Measurements from ENCODE around the gene APOA5. TPM values are rescaled to one million over a fixed set of nuclear protein-coding genes. Genes with fewer than 3 reads are reported as not detected.

APOA5 gene
- total RNA-seq, 1 experiment from 2014 or later: 0.11 TPM

DNA sequence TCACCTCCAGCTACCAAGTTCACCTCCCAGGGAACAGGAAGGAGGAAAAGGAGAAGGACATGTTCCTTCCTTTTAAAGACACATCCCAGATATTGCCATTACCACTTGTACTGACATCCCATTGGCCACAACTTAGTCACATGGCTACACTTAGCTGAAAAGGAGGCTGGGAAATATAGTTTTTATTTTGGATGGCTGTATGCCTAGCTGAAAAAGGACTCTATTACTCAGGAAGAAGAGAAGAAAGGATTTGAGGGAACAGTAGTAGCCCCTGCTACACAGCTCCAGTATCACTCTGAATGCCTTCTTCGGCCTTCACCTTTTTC is 2.1 kb upstream of the APOA5 start:
- H3K4me3 Mint-ChIP-seq: no peak overlapping the region
- no peak overlapping the region for H2BK120ac ChIP-seq (ENCODE audit: low read depth, low read length, poor library complexity, severe bottlenecking)
- no peaks in the 10 kb centered on the region for H4K20me1 ChIP-seq (ENCODE audit: control insufficient read depth, insufficient read depth, insufficient read length)
- H2BK20ac ChIP-seq (ENCODE audit: low read depth, low read length, poor library complexity, severe bottlenecking): no peak overlapping the region
- no peaks in the 10 kb centered on the region for H3K9me3 Mint-ChIP-seq
- no peaks in the 10 kb centered on the region for H3K23me2 ChIP-seq (ENCODE audit: insufficient read length, low read depth, low read length, poor library complexity, severe bottlenecking)
- no peak overlapping the region for H3K18ac ChIP-seq (ENCODE audit: insufficient read length, low read depth, low read length)
- no peak overlapping the region for H3K27ac ChIP-seq (ENCODE audit: insufficient read length, low read depth, low read length)
- H4K91ac ChIP-seq (ENCODE audit: insufficient read length, low read depth, low read length): no peak overlapping the region
- no peak overlapping the region for H3K56ac ChIP-seq (ENCODE audit: insufficient read length, low read depth, low read length)
- TF ChIP-seq, protein P1, sequence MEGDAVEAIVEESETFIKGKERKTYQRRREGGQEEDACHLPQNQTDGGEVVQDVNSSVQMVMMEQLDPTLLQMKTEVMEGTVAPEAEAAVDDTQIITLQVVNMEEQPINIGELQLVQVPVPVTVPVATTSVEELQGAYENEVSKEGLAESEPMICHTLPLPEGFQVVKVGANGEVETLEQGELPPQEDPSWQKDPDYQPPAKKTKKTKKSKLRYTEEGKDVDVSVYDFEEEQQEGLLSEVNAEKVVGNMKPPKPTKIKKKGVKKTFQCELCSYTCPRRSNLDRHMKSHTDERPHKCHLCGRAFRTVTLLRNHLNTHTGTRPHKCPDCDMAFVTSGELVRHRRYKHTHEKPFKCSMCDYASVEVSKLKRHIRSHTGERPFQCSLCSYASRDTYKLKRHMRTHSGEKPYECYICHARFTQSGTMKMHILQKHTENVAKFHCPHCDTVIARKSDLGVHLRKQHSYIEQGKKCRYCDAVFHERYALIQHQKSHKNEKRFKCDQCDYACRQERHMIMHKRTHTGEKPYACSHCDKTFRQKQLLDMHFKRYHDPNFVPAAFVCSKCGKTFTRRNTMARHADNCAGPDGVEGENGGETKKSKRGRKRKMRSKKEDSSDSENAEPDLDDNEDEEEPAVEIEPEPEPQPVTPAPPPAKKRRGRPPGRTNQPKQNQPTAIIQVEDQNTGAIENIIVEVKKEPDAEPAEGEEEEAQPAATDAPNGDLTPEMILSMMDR (conservative IDR thresholded peaks at IDR 0.05): no peak
- DNase-seq: no peak
- H3K14ac ChIP-seq (ENCODE audit: insufficient read depth, low read length): no peak overlapping the region
- no peak overlapping the region for H2BK5ac ChIP-seq (ENCODE audit: insufficient read length, low read length)
- no peak overlapping the region for H3T11ph ChIP-seq (ENCODE audit: low read length)
- no peak overlapping the region for H2AFZ ChIP-seq (ENCODE audit: low read length)
- no peaks in the 10 kb centered on the region; the same call in 1 of the 2 replicates for H3K27me3 ChIP-seq (ENCODE audit: insufficient read depth, low read length)
- no peaks in the 10 kb centered on the region for H3K79me2 ChIP-seq (ENCODE audit: insufficient read depth, low read length)
- H2BK12ac ChIP-seq (ENCODE audit: insufficient read length, low read depth, low read length): no peak overlapping the region
- H3K36me3 Mint-ChIP-seq (ENCODE audit: insufficient read depth in 1 of 3, low read depth in 3 of 3): no peaks in the 10 kb centered on the region
- no peaks in the 10 kb centered on the region; the same call in 1 of the 2 replicates for H3K4me1 ChIP-seq (ENCODE audit: insufficient read depth, low read length)
- H2BK15ac ChIP-seq (ENCODE audit: low read depth, low read length): no peak overlapping the region
- no peak overlapping the region for H3K9ac ChIP-seq (ENCODE audit: extremely low read depth, insufficient read length, low read length)
- no peaks in the 10 kb centered on the region for H3K79me1 ChIP-seq (ENCODE audit: insufficient read depth, low read depth, low read length, poor library complexity, severe bottlenecking)
- H4K8ac ChIP-seq (replicated peaks; ENCODE audit: insufficient read length, low read depth, low read length): no peak overlapping the region
- no peak overlapping the region for H2AK5ac ChIP-seq (ENCODE audit: insufficient read length, low read length)
- no peak overlapping the region for H3K4me2 ChIP-seq (ENCODE audit: insufficient read depth, insufficient read length, low read length)
- no peak overlapping the region for H3K23ac ChIP-seq (ENCODE audit: insufficient read length, low read depth, low read length)
- no peak overlapping the region for H3K4ac ChIP-seq (ENCODE audit: low read depth, low read length)
- H3K27ac Mint-ChIP-seq: no peak overlapping the region
- H3K9me3 ChIP-seq (ENCODE audit: control insufficient read depth, low read depth, low read length): no peaks in the 10 kb centered on the region
- peaks cover 20% of the 10 kb centered on the region for H3K27me3 Mint-ChIP-seq (ENCODE audit: low read depth)
- WGBS (ENCODE audit: extremely low coverage, insufficient read length, low lambda C conversion rate): no CpG with 5 or more reads among the region's 1 CpG
- peaks cover 9 to 19% of the 10 kb centered on the region in 2 experiments for H3K4me1 Mint-ChIP-seq
- no peak overlapping the region for H4K5ac ChIP-seq (ENCODE audit: insufficient read length, low read depth, low read length)

Data from H9 (cell line).